ENCODE measurements around the gene SQSTM1. TPM values are rescaled to one million over a fixed set of nuclear protein-coding genes. Genes with fewer than 3 reads are reported as not detected.

The SQSTM1 gene
- total and polyA plus RNA-seq, 9 of the 15 experiments (the other 6 are each of a cell fraction or from before 2014, with no cell fraction given): 5.6 to 148 (median 64.0) TPM

- peaks cover 74% of the 10 kb centered on the region for H3K36me3 ChIP-seq (ENCODE audit: control insufficient read depth, insufficient read depth, low read length)
- WGBS (ENCODE audit: insufficient coverage, low coverage, missing lambda C conversion rate): 97% methylated on average over 3 of the region's 3 CpGs
- FAIRE-seq: no peak
- TF ChIP-seq LARP7 (IDR thresholded peaks at IDR 0.05) (no peak), E2F3 (CRISPR knock-in tag; IDR thresholded peaks at IDR 0.05) (no peak), ETS1 (conservative IDR thresholded peaks at IDR 0.05; ENCODE audit: control insufficient read depth, low read depth, low read length) (no peak), KDM1A (IDR thresholded peaks at IDR 0.05) (no peak), ZNF655 (CRISPR knock-in tag; IDR thresholded peaks at IDR 0.05) (no peak), HMGXB4 (CRISPR knock-in tag; IDR thresholded peaks at IDR 0.05) (no peak), ZSCAN32 (CRISPR knock-in tag; IDR thresholded peaks at IDR 0.05) (no peak), FOXO4 (CRISPR knock-in tag; IDR thresholded peaks at IDR 0.05) (no peak), ATF3 (IDR thresholded peaks at IDR 0.05) (no peak), ATF3 (CRISPR knock-in tag; conservative IDR thresholded peaks at IDR 0.05) (no peak), ATF7 (IDR thresholded peaks at IDR 0.05) (no peak), SRSF3 (IDR thresholded peaks at IDR 0.05; ENCODE audit: insufficient read depth, low read length) (no peak), MCM5 (IDR thresholded peaks at IDR 0.05; ENCODE audit: low read depth) (no peak), NFYB (IDR thresholded peaks at IDR 0.05; ENCODE audit: extremely low read depth, insufficient read length) (no peak), ZNF24 (IDR thresholded peaks at IDR 0.05) (no peak), HMBOX1 (IDR thresholded peaks at IDR 0.05) (no peak), SIX5 (IDR thresholded peaks at IDR 0.05; ENCODE audit: borderline replicate concordance in 1 of 2, insufficient read depth in 1 of 2, low read depth in 1 of 2, low read length in 2 of 2) (no peak)
Observed at GRCh38 chr5:179883163-179883562, 62.5 kb downstream of the SQSTM1 start.

More at GRCh38 chr5:179883163-179883562, 62.5 kb downstream of the SQSTM1 start:
- ATAC-seq (no peak), DNase-seq (ENCODE audit: extremely low read depth in 1 of 4, low spot score in 3 of 4) (no peak)
- H3K4me3 ChIP-seq: no peak overlapping the region
- intact Hi-C loops (cut with micrococcal nuclease) (no loop called here), in situ Hi-C loops (cut with MboI) (no loop called here)
- H3K27ac ChIP-seq (ENCODE audit: extremely low read depth, low read depth, low read length): no peak overlapping the region
- H2AFZ ChIP-seq (ENCODE audit: low read depth, low read length): no peak overlapping the region
- no peaks in the 10 kb centered on the region for H3K4me1 ChIP-seq (replicated peaks in 1 of 2; ENCODE audit: control insufficient read depth in 2 of 2, insufficient read depth in 2 of 2, low read length in 2 of 2)
- ChIA-PET CTCF (ENCODE audit: low intra/inter-chr PET ratio) (no interaction called here), POLR2A (interaction anchor here (0.7 kb wide), 1 partner anchor 77 kb away, joined by 3 read pairs; no protein-coding TSS in a partner anchor)
- H3K9me3 ChIP-seq (replicated peaks; ENCODE audit: control insufficient read depth, insufficient read depth, low read depth, low read length): peaks cover 17% of the 10 kb centered on the region
- H3K4me2 ChIP-seq (ENCODE audit: insufficient read depth, low read length): no peak overlapping the region
- no peaks in the 10 kb centered on the region for H4K20me1 ChIP-seq (replicated peaks; ENCODE audit: control insufficient read depth, insufficient read depth, low read length)
- no TSS peak for BruUV-seq (replicated peaks)
- no peaks in the 10 kb centered on the region for H3K79me2 ChIP-seq (ENCODE audit: control insufficient read depth, insufficient read depth, low read length)
- no peak overlapping the region for H3K9ac ChIP-seq (ENCODE audit: insufficient read depth in 1 of 2, low read depth in 2 of 2, low read length in 2 of 2)
- no peaks in the 10 kb centered on the region for H3K27me3 ChIP-seq (ENCODE audit: control insufficient read depth in 2 of 2, insufficient read depth in 2 of 2, low read length in 2 of 2)
- H3K9me1 ChIP-seq (ENCODE audit: control insufficient read depth, insufficient read depth, low read length): no peaks in the 10 kb centered on the region

Measured in K562 (cell line).